ENCODE measurements around the gene B4GALT4.
A peak's percentile ranks its signal among the peaks of the same experiment; 100 is the strongest.
"Not testable (repeated sequence)": the region's sequence is repeated elsewhere in the genome, so short reads cannot be mapped to it uniquely, and the experiment has no call there.

The B4GALT4 gene

GRCh38 chr3:119240591-119241434, at the start of gene B4GALT4:
TSS of gene B4GALT4 (minus strand) at chr3:119240878. CDS start at chr3:119230099, 10,779 bp downstream.
- DNase-seq (ENCODE audit: low read depth): peak; percentile 85

- DNase-seq (ENCODE audit: low read depth): no peak
Measured at GRCh38 chr3:119289404-119289770, 48.7 kb upstream of the B4GALT4 start.

- no peak for DNase-seq (ENCODE audit: low read depth)
Measured at GRCh38 chr3:119288669-119289403, 48.2 kb upstream of the B4GALT4 start.

- DNase-seq (ENCODE audit: low read depth): no peak
Measured at GRCh38 chr3:119279584-119280243, 39.0 kb upstream of the B4GALT4 start.

GRCh38 chr3:119279101-119279554, 38.5 kb upstream of the B4GALT4 start:
- DNase-seq (ENCODE audit: low read depth): no peak

GRCh38 chr3:119276680-119277079, 36.0 kb upstream of the B4GALT4 start:
- DNase-seq (ENCODE audit: low read depth): no peak

- not testable (repeated sequence) for DNase-seq (ENCODE audit: low read depth)
Measured at GRCh38 chr3:119270212-119270611, 29.5 kb upstream of the B4GALT4 start.

- DNase-seq (ENCODE audit: low read depth): no peak
Measured at GRCh38 chr3:119261055-119261454, 20.4 kb upstream of the B4GALT4 start.

- DNase-seq (ENCODE audit: low read depth): no peak
Measured at GRCh38 chr3:119259821-119260220, 19.1 kb upstream of the B4GALT4 start.

GRCh38 chr3:119258915-119259314, 18.2 kb upstream of the B4GALT4 start:
- DNase-seq (ENCODE audit: low read depth): no peak

- peak; percentile 66 for DNase-seq (ENCODE audit: low read depth)
Measured at GRCh38 chr3:119257654-119258410, 17.2 kb upstream of the B4GALT4 start.

GRCh38 chr3:119257111-119257510, 16.4 kb upstream of the B4GALT4 start:
- DNase-seq (ENCODE audit: low read depth): no peak

- DNase-seq (ENCODE audit: low read depth): no peak
Measured at GRCh38 chr3:119255214-119255613, 14.5 kb upstream of the B4GALT4 start.

GRCh38 chr3:119245778-119246177, 5.1 kb upstream of the B4GALT4 start:
- DNase-seq (ENCODE audit: low read depth): no peak

- no peak for DNase-seq (ENCODE audit: low read depth)
Measured at GRCh38 chr3:119243712-119244111, 3.0 kb upstream of the B4GALT4 start.

GRCh38 chr3:119243058-119243529, 2.4 kb upstream of the B4GALT4 start:
- not testable (repeated sequence) for DNase-seq (ENCODE audit: low read depth)

- not testable (repeated sequence) for DNase-seq (ENCODE audit: low read depth)
Measured at GRCh38 chr3:119242387-119243057, 1.8 kb upstream of the B4GALT4 start.

- DNase-seq (ENCODE audit: low read depth): peak; percentile 28
Measured at GRCh38 chr3:119240101-119240590, 532 bp downstream of the B4GALT4 start.

- DNase-seq (ENCODE audit: low read depth): no peak
Measured at GRCh38 chr3:119239206-119239820, 1.4 kb downstream of the B4GALT4 start.

- peak; percentile 17 for DNase-seq (ENCODE audit: low read depth)
Measured at GRCh38 chr3:119238363-119238762, 2.3 kb downstream of the B4GALT4 start.
